HepG2 (cell line): ENCODE data around the gene OR1S1. TPM values are rescaled to one million over a fixed set of nuclear protein-coding genes. Genes with fewer than 3 reads are reported as not detected.

ENCODE experiments used
- ATAC-seq: fragments of 200-7000 bp; cut with Tn5 transposase; 3 replicates; pipeline ENCODE4 v1.9.1; 2020; ENCODE audit warnings: mild to moderate bottlenecking, moderate library complexity
- BruUV-seq: library from RNA; stranded (reverse); fragments of 400-500 nt; replicated peaks from 2 replicates; lab custom pipeline; 2021; lab: Mats Ljungman, UMichigan
- CTCF ChIA-PET: fragments of 300-600 bp; formaldehyde crosslinking; extraction: SDS; loops from one replicate; lab custom pipeline; 2021; ENCODE audit warnings: low total read pairs, inconsistent platforms, low intra/inter-chr PET ratio; lab: Yijun Ruan, JAX
- POLR2A ChIA-PET: fragments of 350-600 bp; sonication (Branson Sonifier 250); formaldehyde crosslinking; loops from one replicate; lab custom pipeline; 2020; ENCODE audit warnings: antibody characterized with exemption, inconsistent platforms; lab: Yijun Ruan, JAX
- DNase-seq: peaks from one replicate; pipeline ENCODE4 v3.0.0-alpha.2; 2015; ENCODE audit warnings: low spot score
- FAIRE-seq: peaks from 3 replicates; lab custom pipeline; 2011; peaks lifted over from hg19 to GRCh38; lab: Jason Lieb, UNC
- H2AFZ ChIP-seq: one replicate; pipeline ENCODE4 v1.6.1; 2011; ENCODE audit warnings: low read length, inconsistent platforms
- H3K27ac ChIP-seq: fragments of 300-600 bp; 3 replicates; pipeline ENCODE4 v1.8.0; 2011; ENCODE audit warnings: mixed run types, mild to moderate bottlenecking, mixed read lengths, low read length, inconsistent platforms; ENCODE audit not compliant: insufficient read depth; ENCODE audit errors: extremely low read length
- H3K27me3 ChIP-seq, 2 experiments: fragments of 200-600 bp in 1 of 2; 2 replicates in 1 of 2; 3 replicates in 1 of 2; pipeline versions ENCODE4 v1.6.0 to v1.8.0; 2011; ENCODE audit warnings: low read length in 2 of 2, mild to moderate bottlenecking in 2 of 2, moderate library complexity in 2 of 2, inconsistent platforms in 1 of 2; ENCODE audit not compliant: insufficient read depth in 2 of 2, control insufficient read depth in 1 of 2
- H3K36me3 ChIP-seq, 2 experiments: fragments of 200-600 bp in 1 of 2; replicated peaks in 1 of 2; 2 replicates in 1 of 2; 3 replicates in 1 of 2; pipeline versions ENCODE4 v1.5.1 to v1.8.0; 2011; ENCODE audit warnings: low read length in 2 of 2, inconsistent platforms in 1 of 2; ENCODE audit not compliant: insufficient read depth in 2 of 2, control insufficient read depth in 1 of 2
- H3K4me1 ChIP-seq: 2 replicates; pipeline ENCODE4 v1.5.1; 2012; ENCODE audit warnings: low read length, inconsistent platforms; ENCODE audit not compliant: insufficient read depth
- H3K4me2 ChIP-seq: 2 replicates; pipeline ENCODE4 v1.6.0; 2011; ENCODE audit warnings: low read depth, low read length, inconsistent platforms
- H3K4me3 ChIP-seq, 3 experiments: fragments of 200-600 bp in 1 of 3; sonication (generic), shearing (Covaris generic) in 1 of 3; replicated peaks in 1 of 3; 2 replicates each; pipeline ENCODE4 v1.5.1; 2011 to 2016; ENCODE audit warnings: low read length in 3 of 3, inconsistent platforms in 2 of 3, low read depth in 2 of 3, mild to moderate bottlenecking in 2 of 3, control low read depth in 1 of 3, mixed read lengths in 1 of 3; ENCODE audit not compliant: insufficient read depth in 1 of 3
- H3K79me2 ChIP-seq: one replicate; pipeline ENCODE4 v1.6.1; 2011; ENCODE audit warnings: low read length, inconsistent platforms; ENCODE audit not compliant: insufficient read depth
- H3K9ac ChIP-seq: 2 replicates; pipeline ENCODE4 v1.6.0; 2011; ENCODE audit warnings: mild to moderate bottlenecking, low read depth, low read length, inconsistent platforms; ENCODE audit not compliant: insufficient read depth
- H3K9me3 ChIP-seq: 2 replicates; pipeline ENCODE4 v1.5.1; 2012; ENCODE audit warnings: mild to moderate bottlenecking, low read length
- H4K20me1 ChIP-seq: 2 replicates; pipeline ENCODE4 v1.6.0; 2011; ENCODE audit warnings: inconsistent platforms, mild to moderate bottlenecking, low read length, moderate library complexity; ENCODE audit not compliant: insufficient read depth
- CHD4 ChIP-seq: fragments of 200-600 bp; sonication (generic); IDR thresholded peaks from 2 replicates; pipeline ENCODE4 v1.7.0; 2017; ENCODE audit warnings: mild to moderate bottlenecking, low read length, borderline replicate concordance
- DRAP1 ChIP-seq: IDR thresholded peaks from 2 replicates; pipeline ENCODE4 v1.6.1; 2016; ENCODE audit warnings: missing genetic modification reagents, missing compliant biosample characterization
- GMEB2 ChIP-seq: IDR thresholded peaks from 2 replicates; pipeline ENCODE4 v1.6.1; 2016; ENCODE audit warnings: missing biosample characterization, missing genetic modification reagents, low read depth
- KAT7 ChIP-seq: IDR thresholded peaks from 2 replicates; pipeline ENCODE4 v1.6.1; 2018; ENCODE audit warnings: borderline replicate concordance, missing compliant biosample characterization
- KLF11 ChIP-seq: IDR thresholded peaks from 2 replicates; pipeline ENCODE4 v1.6.1; 2016; ENCODE audit warnings: missing compliant biosample characterization
- RFX1 ChIP-seq: fragments of 450-650 bp; IDR thresholded peaks from 2 replicates; pipeline ENCODE4 v1.6.1; 2017
- SOX6 ChIP-seq, 2 experiments: fragments of 450-650 bp in 1 of 2; sonication (generic) in 1 of 2; formaldehyde crosslinking in 1 of 2; IDR thresholded peaks; 2 replicates each; pipeline versions ENCODE4 v1.4.0 to v1.6.1; 2017 to 2020; ENCODE audit warnings: antibody characterized with exemption in 1 of 2, mild to moderate bottlenecking in 1 of 2, missing genetic modification reagents in 1 of 2
- TCF7 ChIP-seq: sonication (generic); IDR thresholded peaks from 2 replicates; pipeline ENCODE4 v1.6.1; 2016; ENCODE audit warnings: antibody characterized with exemption, low read depth
- ZMAT3 ChIP-seq: sonication (generic); formaldehyde crosslinking; conservative IDR thresholded peaks from 2 replicates; pipeline ENCODE4 v1.7.0; 2021; ENCODE audit warnings: missing genetic modification reagents
- ZMYM2 ChIP-seq: sonication (generic); formaldehyde crosslinking; IDR thresholded peaks from 2 replicates; pipeline ENCODE4 v1.8.0; 2022; ENCODE audit warnings: mild to moderate bottlenecking, missing genetic modification reagents
- ZNF276 ChIP-seq: sonication (generic); formaldehyde crosslinking; IDR thresholded peaks from 2 replicates; pipeline ENCODE4 v1.4.0; 2020; ENCODE audit warnings: mild to moderate bottlenecking, low read depth, missing genetic modification reagents
- ZNF781 ChIP-seq: sonication (generic); formaldehyde crosslinking; IDR thresholded peaks from 2 replicates; pipeline ENCODE4 v1.5.1; 2020; ENCODE audit warnings: borderline replicate concordance, mild to moderate bottlenecking, missing genetic modification reagents; ENCODE audit errors: not compliant biosample characterization
- WGBS: methylation state at CpG from one replicate; pipeline ENCODE4 v1.1.6; 2017; ENCODE audit warnings: low lambda C conversion rate; 5-methylcytosine and 5-hydroxymethylcytosine counted together
- in situ Hi-C: cut with HindIII; loops from 2 replicates; pipeline ENCODE4 v1.10.0; 2017; ENCODE audit warnings: low pct_unique_long_range_greater_than_20kb; ENCODE audit not compliant: extremely low pct_ligation_motif_present
- intact Hi-C: fragments of 100-400 bp; cut with micrococcal nuclease; formaldehyde crosslinking; loops from one replicate; pipeline ENCODE4 v1.10.0; 2022; ENCODE audit not compliant: unreplicated experiment
- polyA plus RNA-seq, 8 experiments: library from polyadenylated mRNA; depleted of rRNA in 3 of 8; stranded (reverse) in 7 of 8; unstranded in 1 of 8; fragments of >200 nt; fragmentation: Illumina TruSeq in 4 of 8; extraction: Trizol in 4 of 8; gene quantifications; 2 replicates each; pipeline versions ENCODE4 v1.2.1 to v1.2.3, GENCODE V29; 2011 to 2016; ENCODE audit warnings: low read depth in 4 of 8, missing spikeins in 1 of 8, mixed read lengths in 1 of 8; ENCODE audit not compliant: insufficient read depth in 1 of 8
- total RNA-seq, 5 experiments: library from RNA; depleted of rRNA; stranded (reverse); fragments of >200 nt; fragmentation: Illumina TruSeq; extraction: Trizol; gene quantifications; 2 replicates each; pipeline ENCODE4 v1.2.3, GENCODE V29; 2016; ENCODE audit warnings: low read depth in 1 of 5
- TF ChIP-seq, protein P1 (sequence below): sonication (generic); formaldehyde crosslinking; IDR thresholded peaks from 2 replicates; pipeline ENCODE4 v1.4.0; 2020; ENCODE audit warnings: missing genetic modification reagents
- TF ChIP-seq, protein P2 (sequence below): sonication (generic); formaldehyde crosslinking; IDR thresholded peaks from 2 replicates; pipeline ENCODE4 v1.5.0; 2020; ENCODE audit warnings: mild to moderate bottlenecking, missing genetic modification reagents
- TF ChIP-seq, protein P3 (sequence below): IDR thresholded peaks from 2 replicates; pipeline ENCODE4 v1.6.1; 2016; ENCODE audit warnings: missing compliant biosample characterization, missing genetic modification reagents, borderline replicate concordance

OR1S1 gene
- total and polyA plus RNA-seq, 2 of the 13 experiments (the other 11 are each of a cell fraction or from before 2014, with no cell fraction given): not detected

DNA sequence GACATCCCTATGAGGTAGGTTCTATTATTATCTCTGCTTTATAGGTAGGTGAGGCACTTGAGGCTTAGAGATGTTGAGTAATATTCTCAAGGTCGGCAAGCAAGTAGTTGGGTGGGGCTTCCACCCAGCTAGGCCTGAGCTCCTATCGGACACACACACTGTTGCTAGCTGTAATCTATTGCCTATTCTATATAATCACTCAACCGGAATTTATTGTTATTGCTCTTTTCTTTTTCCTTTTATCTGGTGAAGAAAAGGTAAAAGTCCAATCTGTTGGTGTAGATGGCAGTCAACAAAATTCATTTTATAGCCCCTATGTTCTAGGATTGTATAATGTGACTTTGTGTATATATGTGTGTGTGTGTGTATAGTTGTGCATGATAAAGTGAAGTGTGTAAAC lies 20.3 kb upstream of the OR1S1 start:
- intact Hi-C loops (no loop called here), in situ Hi-C loops (no loop called here)
- WGBS: 27% methylated on average over 3 of the region's 3 CpGs
- TF ChIP-seq ZNF781 (CRISPR knock-in tag): no peak
- no peak for TF ChIP-seq SOX6 (IDR thresholded peaks at IDR 0.05)
- TF ChIP-seq SOX6 (CRISPR knock-in tag; IDR thresholded peaks at IDR 0.05): no peak
- no peak for TF ChIP-seq KAT7 (CRISPR knock-in tag)
- no peak for TF ChIP-seq DRAP1 (CRISPR knock-in tag)
- no peak for TF ChIP-seq KLF11
- TF ChIP-seq RFX1: no peak
- TF ChIP-seq CHD4: no peak
- no peak for TF ChIP-seq ZNF276
- no peak for TF ChIP-seq ZMAT3
- no peak for TF ChIP-seq TCF7
- no peak for TF ChIP-seq ZMYM2 (CRISPR knock-in tag)
- TF ChIP-seq, protein P1, sequence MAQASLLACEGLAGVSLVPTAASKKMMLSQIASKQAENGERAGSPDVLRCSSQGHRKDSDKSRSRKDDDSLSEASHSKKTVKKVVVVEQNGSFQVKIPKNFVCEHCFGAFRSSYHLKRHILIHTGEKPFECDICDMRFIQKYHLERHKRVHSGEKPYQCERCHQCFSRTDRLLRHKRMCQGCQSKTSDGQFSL (CRISPR knock-in tag): no peak
- no peak for TF ChIP-seq GMEB2 (CRISPR knock-in tag)
- TF ChIP-seq, protein P2, sequence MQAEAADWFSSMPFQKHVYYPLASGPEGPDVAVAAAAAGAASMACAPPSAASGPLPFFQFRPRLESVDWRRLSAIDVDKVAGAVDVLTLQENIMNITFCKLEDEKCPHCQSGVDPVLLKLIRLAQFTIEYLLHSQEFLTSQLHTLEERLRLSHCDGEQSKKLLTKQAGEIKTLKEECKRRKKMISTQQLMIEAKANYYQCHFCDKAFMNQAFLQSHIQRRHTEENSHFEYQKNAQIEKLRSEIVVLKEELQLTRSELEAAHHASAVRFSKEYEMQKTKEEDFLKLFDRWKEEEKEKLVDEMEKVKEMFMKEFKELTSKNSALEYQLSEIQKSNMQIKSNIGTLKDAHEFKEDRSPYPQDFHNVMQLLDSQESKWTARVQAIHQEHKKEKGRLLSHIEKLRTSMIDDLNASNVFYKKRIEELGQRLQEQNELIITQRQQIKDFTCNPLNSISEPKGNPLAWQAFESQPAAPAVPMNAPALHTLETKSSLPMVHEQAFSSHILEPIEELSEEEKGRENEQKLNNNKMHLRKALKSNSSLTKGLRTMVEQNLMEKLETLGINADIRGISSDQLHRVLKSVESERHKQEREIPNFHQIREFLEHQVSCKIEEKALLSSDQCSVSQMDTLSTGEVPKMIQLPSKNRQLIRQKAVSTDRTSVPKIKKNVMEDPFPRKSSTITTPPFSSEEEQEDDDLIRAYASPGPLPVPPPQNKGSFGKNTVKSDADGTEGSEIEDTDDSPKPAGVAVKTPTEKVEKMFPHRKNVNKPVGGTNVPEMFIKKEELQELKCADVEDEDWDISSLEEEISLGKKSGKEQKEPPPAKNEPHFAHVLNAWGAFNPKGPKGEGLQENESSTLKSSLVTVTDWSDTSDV (CRISPR knock-in tag): no peak
- TF ChIP-seq, protein P3, sequence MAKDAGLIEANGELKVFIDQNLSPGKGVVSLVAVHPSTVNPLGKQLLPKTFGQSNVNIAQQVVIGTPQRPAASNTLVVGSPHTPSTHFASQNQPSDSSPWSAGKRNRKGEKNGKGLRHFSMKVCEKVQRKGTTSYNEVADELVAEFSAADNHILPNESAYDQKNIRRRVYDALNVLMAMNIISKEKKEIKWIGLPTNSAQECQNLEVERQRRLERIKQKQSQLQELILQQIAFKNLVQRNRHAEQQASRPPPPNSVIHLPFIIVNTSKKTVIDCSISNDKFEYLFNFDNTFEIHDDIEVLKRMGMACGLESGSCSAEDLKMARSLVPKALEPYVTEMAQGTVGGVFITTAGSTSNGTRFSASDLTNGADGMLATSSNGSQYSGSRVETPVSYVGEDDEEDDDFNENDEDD (CRISPR knock-in tag): no peak
- BruUV-seq: no TSS peak
- H3K9me3 ChIP-seq: peaks cover 7% of the 10 kb centered on the region
- no peak overlapping the region for H3K9ac ChIP-seq
- ATAC-seq (no peak), FAIRE-seq (no peak), DNase-seq (no peak)
- H3K36me3 ChIP-seq: no peaks in the 10 kb centered on the region
- H3K27me3 ChIP-seq: peaks cover 0 to 1% of the 10 kb centered on the region in 2 experiments; a peak in 1 of 5 replicates
- ChIA-PET POLR2A (no interaction called here), CTCF (no interaction called here)
- H3K4me2 ChIP-seq: no peak overlapping the region
- H3K27ac ChIP-seq: no peak overlapping the region
- H3K79me2 ChIP-seq: no peaks in the 10 kb centered on the region
- H3K4me3 ChIP-seq: no peak overlapping the region
- no peaks in the 10 kb centered on the region for H4K20me1 ChIP-seq
- H3K4me1 ChIP-seq: peaks cover 5% of the 10 kb centered on the region; the same call in 1 of the 2 replicates
- no peak overlapping the region for H2AFZ ChIP-seq
